A172 (cell line): ENCODE measurements around the gene PCGF3. TPM values are rescaled to one million over a fixed set of nuclear protein-coding genes. Genes with fewer than 3 reads are reported as not detected.
A peak's percentile ranks its signal among the peaks of the same experiment; 100 is the strongest.
"Not testable (repeated sequence)": the region's sequence is repeated elsewhere in the genome, so short reads cannot be mapped to it uniquely, and the experiment has no call there.

Experiments
- DNase-seq: peaks from one replicate; pipeline ENCODE4 v3.0.0-alpha.2; 2015; ENCODE audit warnings: low spot score
- total RNA-seq: library from RNA; depleted of rRNA; stranded (reverse); fragments of >200 nt; shearing (Covaris generic); gene quantifications from 2 replicates; pipeline ENCODE4 v1.2.3, GENCODE V29; 2014

Gene PCGF3
- total RNA-seq, 1 experiment from 2014 or later = 56.3 TPM

GRCh38 chr4:682490-683172 is 23.0 kb upstream of the PCGF3 start:
- no peak for DNase-seq

- DNase-seq = no peak
Observed at GRCh38 chr4:683247-683897, 22.3 kb upstream of the PCGF3 start.

- DNase-seq = peak; percentile 19
Observed at GRCh38 chr4:683982-684622, 21.5 kb upstream of the PCGF3 start.

- DNase-seq = no peak
Observed at GRCh38 chr4:684623-685327, 20.9 kb upstream of the PCGF3 start.

GRCh38 chr4:685679-686412 is 19.8 kb upstream of the PCGF3 start:
- DNase-seq = no peak

GRCh38 chr4:686413-687040 is 19.1 kb upstream of the PCGF3 start:
- no peak for DNase-seq

GRCh38 chr4:687048-687970 is 18.3 kb upstream of the PCGF3 start:
- peak; percentile 90 for DNase-seq

- DNase-seq = no peak
Observed at GRCh38 chr4:687971-688853, 17.4 kb upstream of the PCGF3 start.

GRCh38 chr4:688854-689681 is 16.6 kb upstream of the PCGF3 start, which contains the start of gene SLC49A3:
Gene SLC49A3 (minus strand): TSS chr4:689151. CDS start chr4:689127, 24 bp downstream.
- no peak for DNase-seq

GRCh38 chr4:689723-690122 is 15.9 kb upstream of the PCGF3 start:
- no peak for DNase-seq

GRCh38 chr4:692771-693554 is 12.7 kb upstream of the PCGF3 start:
- DNase-seq = no peak

- not testable (repeated sequence) for DNase-seq
Observed at GRCh38 chr4:694341-694940, 11.2 kb upstream of the PCGF3 start.

GRCh38 chr4:699816-700580 is 5.6 kb upstream of the PCGF3 start:
- DNase-seq = no peak

GRCh38 chr4:700587-701264 is 4.9 kb upstream of the PCGF3 start:
- no peak for DNase-seq

- DNase-seq = no peak
Observed at GRCh38 chr4:702618-703048, 3.0 kb upstream of the PCGF3 start.
